Aorta (tissue), 5 donors: ENCODE results near the gene NOG. TPM values are rescaled to one million over a fixed set of nuclear protein-coding genes. Genes with fewer than 3 reads are reported as not detected.
A peak's percentile ranks its signal among the peaks of the same experiment; 100 is the strongest.

Experiments used
- ATAC-seq: fragments of 200-7000 bp; cut with Tn5 transposase; one replicate; pipeline ENCODE4 v1.9.1; 2022; ENCODE audit warnings: moderate library complexity; ENCODE audit not compliant: low FRiP score
- DNase-seq, 2 donors: peaks; one replicate each; pipeline ENCODE4 v3.0.0-alpha.2; 2020
- H3K27ac ChIP-seq, 2 donors: one replicate each; pipeline ENCODE4 v1.5.1; 2013; ENCODE audit warnings: low read length in 2 of 2, mild to moderate bottlenecking in 2 of 2, moderate library complexity in 2 of 2, control low read depth in 1 of 2, inconsistent platforms in 1 of 2, low read depth in 1 of 2
- H3K27me3 ChIP-seq, 2 donors: one replicate each; pipeline ENCODE4 v1.6.1; 2013; ENCODE audit warnings: control low read depth in 1 of 2, low read length in 1 of 2, mild to moderate bottlenecking in 1 of 2, moderate library complexity in 1 of 2; ENCODE audit not compliant: insufficient read depth in 2 of 2, control insufficient read depth in 1 of 2
- H3K36me3 ChIP-seq, 2 donors: one replicate each; pipeline ENCODE4 v1.6.1; 2013; ENCODE audit warnings: control low read depth in 1 of 2, low read length in 1 of 2, mild to moderate bottlenecking in 1 of 2; ENCODE audit not compliant: insufficient read depth in 2 of 2, control insufficient read depth in 1 of 2
- H3K4me1 ChIP-seq, 2 donors: one replicate each; pipeline ENCODE4 v1.6.1; 2013; ENCODE audit warnings: low read length in 2 of 2, control low read depth in 1 of 2, mild to moderate bottlenecking in 1 of 2, moderate library complexity in 1 of 2; ENCODE audit not compliant: insufficient read depth in 2 of 2, control insufficient read depth in 1 of 2
- H3K4me3 ChIP-seq, 2 donors: one replicate each; pipeline ENCODE4 v1.5.1; 2013; ENCODE audit warnings: low read length in 2 of 2, control low read depth in 1 of 2, mild to moderate bottlenecking in 1 of 2
- H3K9me3 ChIP-seq: one replicate; pipeline ENCODE4 v1.6.1; 2013; ENCODE audit warnings: mild to moderate bottlenecking, low read length; ENCODE audit not compliant: control insufficient read depth
- WGBS, 2 donors: extraction: QIAGEN DNeasy Blood & Tissue Kit; methylation state at CpG; one replicate each; pipeline ENCODE4 v1.1.7; 2013; 5-methylcytosine and 5-hydroxymethylcytosine counted together
- intact Hi-C, 2 donors: fragments of 100-400 bp; cut with DNase I; formaldehyde crosslinking; loops; one replicate each; pipeline versions ENCODE4 v1.14.2 to v1.15.0; 2022
- polyA plus RNA-seq, 2 donors: library from polyadenylated mRNA; stranded (reverse); fragments of 200-250 nt; gene quantifications; one replicate each; pipeline ENCODE4 v1.2.3, GENCODE V29; 2013
- total RNA-seq, 2 donors: library from RNA; stranded (reverse); fragmentation: NEBNext Ultra II Directional; extraction: Animal tissue kit (Norgen Biotek cat#: 25700); gene quantifications; one replicate each; pipeline ENCODE4 v1.2.1, GENCODE V29; 2021
- donor health status: healthy with polysubstance abuse.
- donor health status: Bipolar disorder and iron deficiency.
- donor health status: DM: no; HTN: no; CAD: no.
- donor health status: DM: no; HTN: no; CAD: no.
- donor health status: DM: yes; HTN: yes; CAD: no.

The NOG gene
- total and polyA plus RNA-seq, 4 donors, result 0.50 to 3.6 (median 0.84) TPM; not detected in 1

DNA sequence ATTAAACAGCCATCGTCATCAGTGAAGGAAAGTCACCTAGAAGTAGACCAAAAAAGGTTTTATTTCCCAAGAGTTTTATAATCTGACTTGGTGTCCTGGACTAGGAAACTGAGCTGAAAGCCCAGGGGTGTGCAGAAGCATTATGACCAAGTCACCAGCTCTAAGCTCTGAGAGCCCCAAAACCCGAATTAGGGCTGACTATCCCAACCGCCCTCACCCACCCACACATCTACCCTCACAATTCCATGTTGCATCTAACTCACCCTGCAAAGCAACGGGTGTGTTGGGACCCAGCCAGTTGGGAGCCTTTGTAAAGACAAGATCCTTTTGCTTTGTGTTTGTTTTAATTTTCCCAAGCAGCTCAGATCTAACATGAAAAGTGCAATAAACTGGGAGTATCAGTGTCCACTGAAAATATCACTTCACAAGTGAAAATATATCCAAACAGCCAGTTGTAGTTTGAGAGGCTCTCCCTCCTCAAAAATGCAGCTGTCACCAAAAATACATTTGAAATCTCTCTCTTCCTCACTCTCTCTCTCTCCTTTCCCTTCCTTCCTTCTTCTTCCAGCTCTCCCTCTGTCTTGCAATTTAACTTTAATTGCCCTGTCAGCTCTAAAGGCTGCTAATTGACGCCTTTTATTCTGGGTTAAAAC, 16.2 kb upstream of the NOG start:
- Histone ChIP-seq H3K4me3 (no peak overlapping the region), H3K9me3 (no peaks in the 10 kb centered on the region), H3K4me1 (no peaks in the 10 kb centered on the region), H3K27ac (no peak overlapping the region), H3K36me3 (no peaks in the 10 kb centered on the region), H3K27me3 (no peaks in the 10 kb centered on the region)
- no peak for ATAC-seq
- WGBS, 2 donors, result 34 to 42% methylated on average over 5 of the region's 5 CpGs
- no peak for DNase-seq
- intact Hi-C loops, result no loop called here

GRCh38 chr17:56577843-56578204, 15.7 kb upstream of the NOG start:
- ATAC-seq (no peak), DNase-seq (no peak)
- 4 to 9% methylated on average over 15 of the region's 15 CpGs for WGBS, 2 donors
- no peak overlapping the region for H3K27ac ChIP-seq
- H3K4me1 ChIP-seq, result no peaks in the 10 kb centered on the region
- H3K9me3 ChIP-seq, result no peaks in the 10 kb centered on the region
- H3K4me3 ChIP-seq, result no peak overlapping the region
- intact Hi-C loops, result no loop called here
- H3K27me3 ChIP-seq, result no peaks in the 10 kb centered on the region
- no peaks in the 10 kb centered on the region for H3K36me3 ChIP-seq

GRCh38 chr17:56581635-56582627, 11.6 kb upstream of the NOG start:
- no peaks in the 10 kb centered on the region for H3K4me1 ChIP-seq
- no peak for ATAC-seq
- no peaks in the 10 kb centered on the region for H3K27me3 ChIP-seq
- intact Hi-C loops, result no loop called here
- WGBS, 2 donors, result 96 to 98% methylated on average over 5 of the region's 5 CpGs
- no peak overlapping the region for H3K4me3 ChIP-seq
- no peaks in the 10 kb centered on the region for H3K9me3 ChIP-seq
- no peaks in the 10 kb centered on the region for H3K36me3 ChIP-seq
- DNase-seq, result no peak
- H3K27ac ChIP-seq, result no peak overlapping the region

GRCh38 chr17:56583772-56584171, 9.7 kb upstream of the NOG start:
- WGBS, 2 donors, result 72 to 74% methylated on average over 7 of the region's 7 CpGs
- H3K36me3 ChIP-seq, result no peaks in the 10 kb centered on the region
- H3K9me3 ChIP-seq, result no peaks in the 10 kb centered on the region
- no peaks in the 10 kb centered on the region for H3K27me3 ChIP-seq
- intact Hi-C loops, result no loop called here
- H3K4me3 ChIP-seq, result no peak overlapping the region
- ATAC-seq, result no peak
- H3K4me1 ChIP-seq, result no peaks in the 10 kb centered on the region
- H3K27ac ChIP-seq, result no peak overlapping the region
- no peak for DNase-seq

DNA sequence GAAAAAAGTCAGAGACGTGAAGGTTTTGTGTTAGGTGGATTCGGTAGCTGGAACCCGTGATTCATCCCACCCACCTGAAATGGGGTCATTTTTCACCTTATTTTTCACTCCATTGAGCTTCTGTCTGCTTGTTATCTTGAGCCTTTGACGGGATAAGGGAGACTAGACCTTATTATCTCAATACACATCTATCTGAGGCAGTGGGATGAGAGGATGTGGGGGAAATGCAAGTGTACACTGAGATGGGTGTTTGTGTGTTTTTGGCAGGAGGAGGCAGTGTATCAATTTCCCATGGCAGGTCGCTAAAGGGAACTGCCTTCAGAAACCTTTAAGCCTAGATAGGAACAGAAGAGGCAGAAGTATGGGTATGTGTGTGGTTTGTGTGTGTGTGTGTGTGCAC, 6.2 kb upstream of the NOG start:
- Histone ChIP-seq H3K27me3 (no peaks in the 10 kb centered on the region), H3K36me3 (no peaks in the 10 kb centered on the region), H3K4me1 (no peaks in the 10 kb centered on the region), H3K27ac (no peak overlapping the region), H3K9me3 (no peaks in the 10 kb centered on the region), H3K4me3 (no peak overlapping the region)
- ATAC-seq (no peak), DNase-seq (no peak)
- WGBS, 2 donors, result 70 to 84% methylated on average over 5 of the region's 5 CpGs
- intact Hi-C loops, result no loop called here

- no peaks in the 10 kb centered on the region for H3K9me3 ChIP-seq
- DNase-seq (peak; percentile 60 to 87), ATAC-seq (peak; percentile 89)
- peak overlapping the region; percentile 0 to 55 for H3K4me3 ChIP-seq
- no peaks in the 10 kb centered on the region for H3K27me3 ChIP-seq
- H3K36me3 ChIP-seq, result no peaks in the 10 kb centered on the region
- 0% methylated on average over 43 to 44 of the region's 44 CpGs for WGBS, 2 donors
- H3K4me1 ChIP-seq, result peaks cover 0 to 4% of the 10 kb centered on the region in 2 donors
- no peak overlapping the region for H3K27ac ChIP-seq
- intact Hi-C loops, result loop anchor here (2.0 to 5.0 kb wide), 3 partner anchors 122 to 190 kb away; no protein-coding TSS in a partner anchor
These were observed 913 bp upstream of the NOG start for GRCh38 chr17:56592487-56593085.

DNA sequence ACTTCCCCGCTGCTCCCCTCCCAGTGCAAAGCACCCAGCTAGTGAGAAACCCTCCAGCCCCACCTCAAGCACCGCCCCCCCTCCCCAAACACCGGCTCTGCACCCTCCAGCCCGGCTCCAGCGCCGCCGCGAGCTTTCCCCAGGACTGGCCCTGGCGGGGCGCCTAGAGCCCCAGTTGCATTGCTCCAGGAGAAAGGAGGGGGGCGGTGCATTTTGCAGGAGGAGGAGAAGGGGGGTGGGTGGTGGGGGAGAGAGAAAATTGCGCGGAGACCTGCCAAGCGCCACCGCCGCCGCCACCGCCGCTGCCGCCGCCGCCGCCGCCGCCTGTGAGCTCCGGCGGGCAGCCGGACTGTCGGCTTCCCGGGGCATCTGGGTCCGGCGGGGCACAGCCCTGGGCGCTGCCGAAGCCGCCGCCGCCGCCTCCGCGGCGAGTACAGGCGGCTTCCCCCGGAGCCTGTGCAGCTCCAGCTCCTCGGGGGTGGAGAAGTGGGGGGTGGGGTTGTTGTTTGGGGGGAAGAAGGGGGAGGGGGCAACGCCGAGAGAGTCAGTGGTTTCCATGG, 333 bp upstream of the NOG start:
- Histone ChIP-seq H3K27ac (no peak overlapping the region), H3K9me3 (no peaks in the 10 kb centered on the region), H3K36me3 (no peaks in the 10 kb centered on the region), H3K27me3 (no peaks in the 10 kb centered on the region), H3K4me1 (peaks cover 0 to 4% of the 10 kb centered on the region in 2 donors), H3K4me3 (peak overlapping the region; percentile 0 to 55)
- peak; percentile 62 for ATAC-seq
- 0% methylated on average over 38 to 46 of the region's 46 CpGs for WGBS, 2 donors
- peak; percentile 58 to 78 for DNase-seq
- intact Hi-C loops, result loop anchor here (2.0 to 5.0 kb wide), 3 partner anchors 122 to 189 kb away; no protein-coding TSS in a partner anchor

DNA sequence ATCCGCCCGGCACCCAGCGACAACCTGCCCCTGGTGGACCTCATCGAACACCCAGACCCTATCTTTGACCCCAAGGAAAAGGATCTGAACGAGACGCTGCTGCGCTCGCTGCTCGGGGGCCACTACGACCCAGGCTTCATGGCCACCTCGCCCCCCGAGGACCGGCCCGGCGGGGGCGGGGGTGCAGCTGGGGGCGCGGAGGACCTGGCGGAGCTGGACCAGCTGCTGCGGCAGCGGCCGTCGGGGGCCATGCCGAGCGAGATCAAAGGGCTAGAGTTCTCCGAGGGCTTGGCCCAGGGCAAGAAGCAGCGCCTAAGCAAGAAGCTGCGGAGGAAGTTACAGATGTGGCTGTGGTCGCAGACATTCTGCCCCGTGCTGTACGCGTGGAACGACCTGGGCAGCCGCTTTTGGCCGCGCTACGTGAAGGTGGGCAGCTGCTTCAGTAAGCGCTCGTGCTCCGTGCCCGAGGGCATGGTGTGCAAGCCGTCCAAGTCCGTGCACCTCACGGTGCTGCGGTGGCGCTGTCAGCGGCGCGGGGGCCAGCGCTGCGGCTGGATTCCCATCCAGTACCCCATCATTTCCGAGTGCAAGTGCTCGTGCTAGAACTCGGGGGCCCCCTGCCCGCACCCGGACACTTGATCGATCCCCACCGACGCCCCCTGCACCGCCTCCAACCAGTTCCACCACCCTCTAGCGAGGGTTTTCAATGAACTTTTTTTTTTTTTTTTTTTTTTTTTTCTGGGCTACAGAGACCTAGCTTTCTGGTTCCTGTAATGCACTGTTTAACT, 1.0 kb downstream of the NOG start:
- H3K27me3 ChIP-seq, result no peaks in the 10 kb centered on the region
- no peak overlapping the region for H3K27ac ChIP-seq
- H3K4me1 ChIP-seq, result peaks cover 0 to 4% of the 10 kb centered on the region in 2 donors
- H3K4me3 ChIP-seq, result peak overlapping the region in 1 of 2 donors; percentile 55
- intact Hi-C loops, result loop anchor here (5.0 kb wide), 2 partner anchors 183 to 188 kb away; no protein-coding TSS in a partner anchor
- ATAC-seq, result peak; percentile 11
- no peaks in the 10 kb centered on the region for H3K36me3 ChIP-seq
- peak in 1 of 2 donors; percentile 77 for DNase-seq
- WGBS, 2 donors, result 1% methylated on average over 55 to 61 of the region's 61 CpGs
- no peaks in the 10 kb centered on the region for H3K9me3 ChIP-seq
